SK-N-MC (cell line): Measurements from ENCODE around the gene CALN1.

Experiments
- DNase-seq: peaks from one replicate; pipeline ENCODE4 v3.0.0-alpha.2; 2011; ENCODE audit warnings: low read depth, low spot score
- H3K27ac ChIP-seq: fragments of 200-600 bp; sonication (generic); 2 replicates; pipeline ENCODE4 v1.5.1; 2016; ENCODE audit warnings: mixed run types
- H3K36me3 ChIP-seq: fragments of 200-600 bp; sonication (generic); 2 replicates; pipeline ENCODE4 v1.6.1; 2017; ENCODE audit warnings: antibody characterized with exemption, low read length, mixed read lengths; ENCODE audit not compliant: insufficient read depth
- H3K4me3 ChIP-seq: fragments of 200-600 bp; sonication (generic); 2 replicates; pipeline ENCODE4 v1.5.1; 2016
- H3K9ac ChIP-seq: fragments of 200-600 bp; sonication (generic); 2 replicates; pipeline ENCODE4 v1.8.0; 2017; ENCODE audit warnings: mixed run types, mixed read lengths; ENCODE audit not compliant: insufficient read length
- H3K9me3 ChIP-seq: fragments of 200-600 bp; sonication (generic); 2 replicates; pipeline ENCODE4 v1.6.1; 2017; ENCODE audit warnings: low read depth, mild to moderate bottlenecking, antibody characterized with exemption, low read length, moderate library complexity, mixed read lengths
- EZH2 ChIP-seq: fragments of 200-600 bp; sonication (generic); IDR thresholded peaks from one replicate; pipeline ENCODE4 v1.6.1; 2017; ENCODE audit warnings: antibody characterized with exemption
- FOXP2 ChIP-seq: optimal IDR thresholded peaks from 2 replicates; pipeline ENCODE3; 2011; ENCODE audit warnings: mild to moderate bottlenecking, moderate library complexity; ENCODE audit not compliant: insufficient read depth; ENCODE audit errors: extremely low read length, control extremely low read depth
- POLR2AphosphoS5 ChIP-seq: IDR thresholded peaks from 2 replicates; pipeline ENCODE4 v1.6.1; 2012; ENCODE audit warnings: mild to moderate bottlenecking, low read depth, low read length, borderline replicate concordance

Gene CALN1

DNA sequence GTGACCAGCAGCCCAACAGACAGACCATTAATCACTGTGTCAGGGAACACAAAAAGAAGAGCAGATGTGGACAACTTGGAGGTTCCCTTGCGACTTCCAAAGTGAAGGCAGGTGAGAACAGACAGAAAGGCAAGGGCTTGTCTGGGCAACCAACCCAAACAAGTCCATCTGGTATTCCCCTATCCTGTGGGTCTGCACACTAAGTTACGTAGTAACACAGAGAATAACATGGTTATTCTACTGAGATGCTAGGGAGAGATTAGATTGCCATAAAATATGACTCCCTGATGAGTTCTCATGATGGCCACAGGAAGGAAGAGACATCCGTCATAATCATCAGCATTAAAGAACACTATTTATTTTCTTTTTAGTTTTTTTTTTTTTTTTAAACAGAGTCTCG, 252.2 kb downstream of the CALN1 start:
- DNase-seq: no peak
- no peak for TF ChIP-seq EZH2
- no peak for TF ChIP-seq FOXP2
- no peak for TF ChIP-seq POLR2AphosphoS5
- Histone ChIP-seq H3K36me3 (no peaks in the 10 kb centered on the region), H3K4me3 (no peak overlapping the region), H3K9ac (no peak overlapping the region), H3K9me3 (no peaks in the 10 kb centered on the region), H3K27ac (no peak overlapping the region)

DNA sequence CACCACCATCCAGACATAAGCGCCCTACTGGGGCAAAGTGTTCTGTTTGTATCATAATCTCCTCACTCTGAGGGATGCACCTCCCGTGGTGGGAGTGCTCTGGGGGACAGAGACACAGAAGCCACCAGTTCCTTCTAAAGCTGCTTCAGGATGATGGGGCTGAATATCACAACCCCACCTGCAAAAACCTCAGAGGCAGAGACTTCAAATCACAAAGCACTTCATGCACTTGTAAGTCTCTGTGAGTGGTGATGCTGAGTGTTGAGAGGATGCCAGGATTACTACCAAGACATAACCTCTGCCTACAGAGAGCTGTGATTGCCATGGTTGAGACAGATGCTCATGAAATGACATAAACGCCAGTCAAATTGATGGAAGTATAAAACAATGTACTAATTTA, 255.5 kb downstream of the CALN1 start:
- no peak overlapping the region for H3K9ac ChIP-seq
- no peak for DNase-seq
- no peak overlapping the region for H3K4me3 ChIP-seq
- no peak for TF ChIP-seq POLR2AphosphoS5
- no peak for TF ChIP-seq FOXP2
- no peaks in the 10 kb centered on the region for H3K36me3 ChIP-seq
- no peak overlapping the region for H3K27ac ChIP-seq
- no peaks in the 10 kb centered on the region for H3K9me3 ChIP-seq

GRCh38 chr7:72153132-72153512, 259.0 kb downstream of the CALN1 start:
- DNase-seq: no peak
- Histone ChIP-seq H3K27ac (no peak overlapping the region), H3K4me3 (no peak overlapping the region), H3K9ac (no peak overlapping the region), H3K36me3 (no peaks in the 10 kb centered on the region), H3K9me3 (no peaks in the 10 kb centered on the region)
- TF ChIP-seq EZH2 (no peak), POLR2AphosphoS5 (no peak), FOXP2 (no peak)

- Histone ChIP-seq H3K4me3 (no peak overlapping the region), H3K9ac (no peak overlapping the region), H3K9me3 (no peaks in the 10 kb centered on the region), H3K27ac (no peak overlapping the region), H3K36me3 (no peaks in the 10 kb centered on the region)
- no peak for DNase-seq
- no peak for TF ChIP-seq POLR2AphosphoS5
- no peak for TF ChIP-seq FOXP2
- TF ChIP-seq EZH2: no peak
Observed at GRCh38 chr7:72152161-72153131, 259.7 kb downstream of the CALN1 start.

DNA sequence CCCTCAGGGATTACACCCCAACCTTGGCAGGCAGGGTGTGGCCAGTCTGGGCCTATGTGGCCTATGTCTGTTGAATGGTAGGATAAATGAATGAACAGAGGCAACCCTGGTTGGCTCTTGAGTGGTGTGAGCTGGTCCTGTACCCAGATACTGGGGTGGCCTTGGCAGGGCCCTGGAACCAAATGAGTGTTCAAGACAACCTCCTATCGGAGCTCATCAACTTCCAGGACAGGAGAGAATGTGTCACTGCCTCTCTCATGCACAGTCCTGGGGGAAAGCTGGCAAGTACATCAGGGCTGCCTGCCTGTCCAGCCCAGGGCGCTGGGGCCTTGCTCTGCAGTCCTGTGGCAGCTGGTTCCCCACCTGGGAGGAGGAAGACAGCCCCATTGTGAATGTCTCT, 271.6 kb downstream of the CALN1 start:
- no peak overlapping the region for H3K9ac ChIP-seq
- no peaks in the 10 kb centered on the region for H3K36me3 ChIP-seq
- TF ChIP-seq EZH2 (no peak), POLR2AphosphoS5 (no peak), FOXP2 (no peak)
- H3K27ac ChIP-seq: no peak overlapping the region
- no peaks in the 10 kb centered on the region for H3K9me3 ChIP-seq
- no peak for DNase-seq
- H3K4me3 ChIP-seq: no peak overlapping the region

GRCh38 chr7:72127136-72127535, 285.0 kb downstream of the CALN1 start:
- Histone ChIP-seq H3K4me3 (no peak overlapping the region), H3K9me3 (no peaks in the 10 kb centered on the region), H3K36me3 (no peaks in the 10 kb centered on the region), H3K27ac (no peak overlapping the region), H3K9ac (no peak overlapping the region)
- no peak for TF ChIP-seq FOXP2
- TF ChIP-seq POLR2AphosphoS5: no peak
- no peak for TF ChIP-seq EZH2
- no peak for DNase-seq

- TF ChIP-seq EZH2 (no peak), FOXP2 (no peak), POLR2AphosphoS5 (no peak)
- Histone ChIP-seq H3K36me3 (no peaks in the 10 kb centered on the region), H3K9me3 (no peaks in the 10 kb centered on the region), H3K4me3 (no peak overlapping the region), H3K9ac (no peak overlapping the region), H3K27ac (no peak overlapping the region)
- no peak for DNase-seq
Observed at GRCh38 chr7:72123913-72124312, 288.2 kb downstream of the CALN1 start.

DNA sequence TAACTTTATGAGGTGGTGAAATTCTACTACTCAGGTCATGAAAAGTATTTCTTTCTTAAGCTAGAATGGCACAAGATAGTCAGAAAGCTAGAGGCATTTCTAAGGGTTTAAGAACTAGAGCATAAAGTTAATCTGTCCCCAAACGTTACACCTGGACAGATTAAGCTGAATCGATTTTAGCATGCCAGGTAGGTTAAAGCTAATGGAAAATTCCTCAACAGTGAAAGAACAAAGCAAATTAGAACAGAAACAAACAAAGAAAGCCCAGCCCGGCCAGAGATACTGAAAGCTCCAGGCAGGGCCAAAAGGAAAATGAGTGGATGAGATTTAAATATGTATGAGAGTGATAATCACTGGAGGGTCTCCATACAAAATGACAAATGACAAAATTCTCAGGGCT, 293.8 kb downstream of the CALN1 start:
- H3K9ac ChIP-seq: no peak overlapping the region
- H3K36me3 ChIP-seq: no peaks in the 10 kb centered on the region

More for the DNA sequence above, 293.8 kb downstream of the CALN1 start:
- no peak overlapping the region for H3K27ac ChIP-seq
- H3K4me3 ChIP-seq: no peak overlapping the region
- H3K9me3 ChIP-seq: no peaks in the 10 kb centered on the region
- TF ChIP-seq FOXP2: no peak
- no peak for TF ChIP-seq POLR2AphosphoS5
- no peak for TF ChIP-seq EZH2
- no peak for DNase-seq
